ENCODE data around the gene FSIP1. TPM values are rescaled to one million over a fixed set of nuclear protein-coding genes. Genes with fewer than 3 reads are reported as not detected.

The FSIP1 gene
- total RNA-seq, 1 donor from 2014 or later: 0.53 TPM

- intact Hi-C loops (cut with micrococcal nuclease): no loop called here
- CTCF ChIA-PET: no interaction called here
- POLR2A ChIA-PET: no interaction called here
- Mint-ChIP-seq H3K4me3 (no peak overlapping the region), H3K27me3 (peaks cover 5% of the 10 kb centered on the region), H3K9me3 (no peaks in the 10 kb centered on the region), H3K4me1 (no peaks in the 10 kb centered on the region), H3K36me3 (ENCODE audit: low read depth) (no peaks in the 10 kb centered on the region), H3K27ac (no peak overlapping the region)
- ATAC-seq (ENCODE audit: low read depth) (no peak), DNase-seq (no peak)
- TF ChIP-seq CTCF (IDR thresholded peaks at IDR 0.05): no peak
Observed at GRCh38 chr15:39644136-39644535, 138.5 kb downstream of the FSIP1 start.

DNA sequence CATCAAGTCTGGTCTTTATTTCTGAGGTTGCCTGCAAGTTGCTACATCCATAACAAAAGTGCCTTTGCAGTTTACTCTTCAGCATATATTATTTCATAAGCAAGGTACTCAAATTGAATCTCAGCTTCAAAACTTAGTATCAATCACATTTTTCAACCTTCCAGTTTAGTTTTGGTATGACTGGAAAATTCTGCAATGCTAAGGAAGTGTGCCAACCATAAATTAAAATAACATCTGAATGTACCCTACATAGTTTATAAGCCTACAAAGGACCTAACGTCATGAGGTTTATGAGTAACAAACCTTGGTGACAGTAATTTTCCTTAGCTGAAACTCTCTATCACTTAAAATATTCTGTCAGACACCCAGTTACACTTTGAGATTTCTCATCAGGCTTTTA, 138.9 kb downstream of the FSIP1 start:
- TF ChIP-seq CTCF (IDR thresholded peaks at IDR 0.05): no peak
- intact Hi-C loops (cut with micrococcal nuclease): no loop called here
- DNase-seq: no peak
- ChIA-PET CTCF (no interaction called here), POLR2A (no interaction called here)
- Mint-ChIP-seq H3K4me1 (no peaks in the 10 kb centered on the region), H3K4me3 (no peak overlapping the region), H3K27me3 (peaks cover 5% of the 10 kb centered on the region), H3K36me3 (ENCODE audit: low read depth) (no peaks in the 10 kb centered on the region), H3K9me3 (no peaks in the 10 kb centered on the region), H3K27ac (no peak overlapping the region)
- no peak for ATAC-seq (ENCODE audit: low read depth)

- no peaks in the 10 kb centered on the region for H3K36me3 Mint-ChIP-seq (ENCODE audit: low read depth)
- no peaks in the 10 kb centered on the region for H3K4me1 Mint-ChIP-seq
- ChIA-PET POLR2A (no interaction called here), CTCF (no interaction called here)
- no peak for DNase-seq
- no peak for ATAC-seq (ENCODE audit: low read depth)
- no peaks in the 10 kb centered on the region for H3K9me3 Mint-ChIP-seq
- intact Hi-C loops (cut with micrococcal nuclease): no loop called here
- TF ChIP-seq CTCF (IDR thresholded peaks at IDR 0.05): no peak
- no peak overlapping the region for H3K27ac Mint-ChIP-seq
- H3K4me3 Mint-ChIP-seq: no peak overlapping the region
- peaks cover 5% of the 10 kb centered on the region for H3K27me3 Mint-ChIP-seq
Observed at GRCh38 chr15:39642011-39642640, 140.5 kb downstream of the FSIP1 start.

GRCh38 chr15:39641191-39641889, 141.3 kb downstream of the FSIP1 start:
- Mint-ChIP-seq H3K9me3 (no peaks in the 10 kb centered on the region), H3K27ac (no peak overlapping the region), H3K4me3 (no peak overlapping the region), H3K36me3 (ENCODE audit: low read depth) (no peaks in the 10 kb centered on the region), H3K4me1 (no peaks in the 10 kb centered on the region), H3K27me3 (peaks cover 5% of the 10 kb centered on the region)
- POLR2A ChIA-PET: no interaction called here
- intact Hi-C loops (cut with micrococcal nuclease): no loop called here
- CTCF ChIA-PET: no interaction called here
- no peak for DNase-seq
- TF ChIP-seq CTCF (IDR thresholded peaks at IDR 0.05): no peak
- no peak for ATAC-seq (ENCODE audit: low read depth)

GRCh38 chr15:39640665-39641064, 142.0 kb downstream of the FSIP1 start:
- ChIA-PET POLR2A (no interaction called here), CTCF (no interaction called here)
- no peak for ATAC-seq (ENCODE audit: low read depth)
- H3K9me3 Mint-ChIP-seq: no peaks in the 10 kb centered on the region
- H3K27ac Mint-ChIP-seq: no peak overlapping the region
- H3K4me3 Mint-ChIP-seq: no peak overlapping the region
- no peaks in the 10 kb centered on the region for H3K4me1 Mint-ChIP-seq
- H3K36me3 Mint-ChIP-seq (ENCODE audit: low read depth): no peaks in the 10 kb centered on the region
- intact Hi-C loops (cut with micrococcal nuclease): no loop called here
- H3K27me3 Mint-ChIP-seq: peaks cover 5% of the 10 kb centered on the region
- DNase-seq: no peak
- no peak for TF ChIP-seq CTCF (IDR thresholded peaks at IDR 0.05)
